Smooth muscle cell (in vitro differentiated cells): ENCODE results near the gene AGFG2. TPM values are rescaled to one million over a fixed set of nuclear protein-coding genes. Genes with fewer than 3 reads are reported as not detected.
"Not testable (repeated sequence)": the region's sequence is repeated elsewhere in the genome, so short reads cannot be mapped to it uniquely, and the experiment has no call there.

ENCODE experiments used
- DNase-seq: peaks from one replicate; lab custom pipeline; 2025; ENCODE audit not compliant: unreplicated experiment; lab: John Stamatoyannopoulos, UW
- H2AFZ ChIP-seq: fragments of 200-600 bp; sonication (generic); 2 replicates; pipeline ENCODE4 v1.6.0; 2016; ENCODE audit warnings: antibody characterized with exemption, low read depth, mild to moderate bottlenecking
- H3F3A ChIP-seq: fragments of 200-600 bp; sonication (generic); 2 replicates; pipeline ENCODE4 v1.6.0; 2017; ENCODE audit warnings: antibody characterized with exemption, low read depth
- H3K27ac ChIP-seq: fragments of 200-600 bp; sonication (generic); 2 replicates; pipeline ENCODE4 v1.5.1; 2016; ENCODE audit warnings: low read depth, mild to moderate bottlenecking
- H3K27me3 ChIP-seq: fragments of 200-600 bp; sonication (generic); 2 replicates; pipeline ENCODE4 v1.6.1; 2016; ENCODE audit warnings: low read depth, mild to moderate bottlenecking
- H3K36me3 ChIP-seq: fragments of 200-600 bp; sonication (generic); 2 replicates; pipeline ENCODE4 v1.5.1; 2016; ENCODE audit warnings: low read depth
- H3K4me1 ChIP-seq: fragments of 200-600 bp; sonication (generic); 2 replicates; pipeline ENCODE4 v1.5.1; 2016; ENCODE audit warnings: low read depth
- H3K4me2 ChIP-seq: fragments of 200-600 bp; sonication (generic); 2 replicates; pipeline ENCODE4 v1.6.0; 2016; ENCODE audit warnings: mild to moderate bottlenecking
- H3K4me3 ChIP-seq: fragments of 200-600 bp; sonication (generic); 2 replicates; pipeline ENCODE4 v1.5.1; 2016; ENCODE audit warnings: mild to moderate bottlenecking
- H3K79me2 ChIP-seq: fragments of 200-600 bp; sonication (generic); 2 replicates; pipeline ENCODE4 v1.6.0; 2016; ENCODE audit warnings: low read depth, mild to moderate bottlenecking
- H3K9ac ChIP-seq: fragments of 200-600 bp; sonication (generic); 2 replicates; pipeline ENCODE4 v1.6.0; 2016; ENCODE audit warnings: low read depth
- H3K9me3 ChIP-seq: fragments of 200-600 bp; sonication (generic); replicated peaks from 2 replicates; pipeline ENCODE4 v1.5.1; 2016; ENCODE audit warnings: low read depth
- H4K20me1 ChIP-seq: fragments of 200-600 bp; sonication (generic); 2 replicates; pipeline ENCODE4 v1.6.0; 2016; ENCODE audit warnings: low read depth
- WGBS: methylation state at CpG from one replicate; pipeline ENCODE4 v1.1.7; 2016; ENCODE audit warnings: low lambda C conversion rate; 5-methylcytosine and 5-hydroxymethylcytosine counted together
- polyA plus RNA-seq: library from polyadenylated mRNA; unstranded; fragments of >200 nt; fragmentation: Nextera tagmentation; extraction: Ambion mirVana; gene quantifications from 2 replicates; pipeline ENCODE4 v1.2.1, GENCODE V29; 2016
- total RNA-seq: library from RNA; depleted of rRNA; stranded (reverse); fragments of >200 nt; gene quantifications from 2 replicates; pipeline ENCODE4 v1.2.3, GENCODE V29; 2014
- TF ChIP-seq, protein P1 (sequence below): fragments of 200-600 bp; sonication (generic); IDR thresholded peaks from 2 replicates; pipeline ENCODE4 v1.5.1; 2017; ENCODE audit warnings: borderline replicate concordance, mild to moderate bottlenecking, antibody characterized with exemption; ENCODE audit not compliant: insufficient read depth, poor library complexity, severe bottlenecking

AGFG2 gene
- total and polyA plus RNA-seq, 2 experiments from 2014 or later: 2.7 to 8.4 TPM

DNA sequence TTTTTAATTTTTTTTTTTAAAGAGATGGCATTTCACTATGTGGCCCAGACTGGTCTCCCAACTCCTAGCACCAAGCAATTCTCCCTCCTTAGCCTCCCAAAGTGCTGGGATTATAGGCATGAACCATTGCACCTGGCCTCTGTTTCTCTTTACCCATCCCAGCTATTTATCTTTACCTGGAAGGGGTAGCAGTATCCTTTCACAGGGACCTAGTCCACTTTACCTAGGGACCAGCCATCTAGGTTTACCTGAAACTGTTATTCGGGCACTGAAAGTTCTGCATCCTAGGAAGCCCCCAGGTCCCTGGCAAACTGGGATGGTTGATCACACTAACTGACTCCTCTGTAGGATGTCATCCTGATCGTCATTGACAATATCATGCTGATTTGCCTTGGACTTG, 21.7 kb upstream of the AGFG2 start:
- no peak overlapping the region for H3K9ac ChIP-seq
- 90% methylated on average over 2 of the region's 2 CpGs for WGBS
- no peaks in the 10 kb centered on the region for H3K4me1 ChIP-seq
- H3K4me3 ChIP-seq: no peak overlapping the region
- peaks cover 9% of the 10 kb centered on the region for H3F3A ChIP-seq
- no peak overlapping the region for H2AFZ ChIP-seq
- TF ChIP-seq, protein P1, sequence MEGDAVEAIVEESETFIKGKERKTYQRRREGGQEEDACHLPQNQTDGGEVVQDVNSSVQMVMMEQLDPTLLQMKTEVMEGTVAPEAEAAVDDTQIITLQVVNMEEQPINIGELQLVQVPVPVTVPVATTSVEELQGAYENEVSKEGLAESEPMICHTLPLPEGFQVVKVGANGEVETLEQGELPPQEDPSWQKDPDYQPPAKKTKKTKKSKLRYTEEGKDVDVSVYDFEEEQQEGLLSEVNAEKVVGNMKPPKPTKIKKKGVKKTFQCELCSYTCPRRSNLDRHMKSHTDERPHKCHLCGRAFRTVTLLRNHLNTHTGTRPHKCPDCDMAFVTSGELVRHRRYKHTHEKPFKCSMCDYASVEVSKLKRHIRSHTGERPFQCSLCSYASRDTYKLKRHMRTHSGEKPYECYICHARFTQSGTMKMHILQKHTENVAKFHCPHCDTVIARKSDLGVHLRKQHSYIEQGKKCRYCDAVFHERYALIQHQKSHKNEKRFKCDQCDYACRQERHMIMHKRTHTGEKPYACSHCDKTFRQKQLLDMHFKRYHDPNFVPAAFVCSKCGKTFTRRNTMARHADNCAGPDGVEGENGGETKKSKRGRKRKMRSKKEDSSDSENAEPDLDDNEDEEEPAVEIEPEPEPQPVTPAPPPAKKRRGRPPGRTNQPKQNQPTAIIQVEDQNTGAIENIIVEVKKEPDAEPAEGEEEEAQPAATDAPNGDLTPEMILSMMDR: no peak
- no peaks in the 10 kb centered on the region for H3K9me3 ChIP-seq
- H3K4me2 ChIP-seq: no peak overlapping the region
- H3K27me3 ChIP-seq: no peaks in the 10 kb centered on the region
- no peak overlapping the region for H3K27ac ChIP-seq
- H4K20me1 ChIP-seq: no peaks in the 10 kb centered on the region
- DNase-seq: no peak
- H3K79me2 ChIP-seq: no peaks in the 10 kb centered on the region
- H3K36me3 ChIP-seq: no peaks in the 10 kb centered on the region

DNA sequence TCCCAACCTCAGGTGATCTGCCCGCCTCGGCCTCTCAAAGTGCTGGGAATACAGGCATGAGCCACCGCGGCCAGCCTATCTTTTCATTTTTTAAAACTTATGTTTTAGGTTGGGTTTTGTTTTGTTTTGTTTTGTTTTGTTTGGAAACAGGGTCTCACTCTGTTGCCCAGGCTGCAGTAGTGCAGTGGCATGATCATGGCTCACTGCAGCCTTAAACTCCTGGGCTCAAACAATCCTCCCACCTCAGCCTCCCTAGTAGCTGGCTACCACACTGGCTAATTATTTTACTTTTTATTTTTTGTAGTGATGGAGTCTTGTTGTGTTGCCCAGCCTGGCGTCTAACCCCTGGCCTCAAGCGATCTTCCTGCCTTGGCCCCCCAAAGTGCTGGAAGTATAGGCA, 19.4 kb upstream of the AGFG2 start:
- Histone ChIP-seq H3K36me3 (no peaks in the 10 kb centered on the region), H3K79me2 (no peaks in the 10 kb centered on the region), H2AFZ (no peak overlapping the region), H4K20me1 (no peaks in the 10 kb centered on the region), H3K9me3 (no peaks in the 10 kb centered on the region), H3K9ac (no peak overlapping the region), H3K4me3 (no peak overlapping the region), H3F3A (peaks cover 9% of the 10 kb centered on the region), H3K27ac (no peak overlapping the region), H3K4me2 (no peak overlapping the region), H3K4me1 (no peaks in the 10 kb centered on the region), H3K27me3 (no peaks in the 10 kb centered on the region)
- no peak for DNase-seq
- 94% methylated on average over 6 of the region's 6 CpGs for WGBS
- TF ChIP-seq, protein P1: no peak

DNA sequence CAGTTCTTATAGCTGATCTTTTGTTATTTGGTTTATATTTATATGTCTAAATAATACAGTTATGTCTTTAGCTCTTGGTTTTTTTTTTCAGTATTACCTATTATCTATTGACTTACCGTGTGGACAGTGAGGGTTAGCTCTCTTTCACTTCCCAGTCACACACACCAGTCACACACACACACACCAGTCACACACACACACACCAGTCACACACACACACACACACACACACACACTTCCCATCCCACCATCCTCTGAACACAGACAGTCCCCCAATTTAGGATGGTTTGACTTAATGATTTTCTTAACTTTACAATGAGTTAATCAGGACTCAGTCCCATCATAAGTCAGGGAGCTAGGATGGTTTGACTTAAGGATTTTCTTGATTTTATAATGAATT, 18.9 kb upstream of the AGFG2 start:
- Histone ChIP-seq H3F3A (peaks cover 9% of the 10 kb centered on the region), H4K20me1 (no peaks in the 10 kb centered on the region), H3K36me3 (no peaks in the 10 kb centered on the region), H3K4me3 (no peak overlapping the region), H3K4me1 (no peaks in the 10 kb centered on the region), H3K27ac (no peak overlapping the region), H3K27me3 (no peaks in the 10 kb centered on the region), H3K9me3 (no peaks in the 10 kb centered on the region), H2AFZ (no peak overlapping the region), H3K4me2 (no peak overlapping the region), H3K9ac (no peak overlapping the region), H3K79me2 (no peaks in the 10 kb centered on the region)
- TF ChIP-seq, protein P1: no peak
- WGBS: 33% methylated on average over 1 of the region's 1 CpG
- DNase-seq: no peak

DNA sequence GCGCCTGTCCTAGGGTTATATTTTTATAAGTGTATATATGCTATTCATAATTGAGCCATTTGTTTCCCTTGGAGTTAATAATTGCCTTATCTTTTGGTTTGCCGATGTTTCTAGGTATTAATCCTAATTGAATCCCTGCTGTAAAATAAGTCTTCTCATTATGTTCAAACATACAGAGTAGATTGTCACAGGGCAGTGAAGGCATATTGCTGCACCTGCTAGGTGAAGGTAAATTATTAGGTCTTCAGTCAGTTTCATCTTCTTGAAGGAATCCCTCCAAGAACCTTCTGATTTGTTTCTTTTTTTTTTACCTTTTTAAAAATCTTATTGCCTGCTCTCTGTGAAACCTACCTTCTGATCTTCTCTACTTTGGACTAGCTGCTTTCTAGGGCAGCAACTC, 17.9 kb upstream of the AGFG2 start:
- no peak overlapping the region for H3K27ac ChIP-seq
- H2AFZ ChIP-seq: no peak overlapping the region
- no peaks in the 10 kb centered on the region for H3K36me3 ChIP-seq
- H3K79me2 ChIP-seq: no peaks in the 10 kb centered on the region
- H3K4me1 ChIP-seq: no peaks in the 10 kb centered on the region
- no peak overlapping the region for H3K4me3 ChIP-seq
- no peaks in the 10 kb centered on the region for H3K27me3 ChIP-seq
- no peaks in the 10 kb centered on the region for H4K20me1 ChIP-seq
- no peak overlapping the region for H3K9ac ChIP-seq
- peaks cover 4% of the 10 kb centered on the region for H3F3A ChIP-seq
- no peak overlapping the region for H3K4me2 ChIP-seq
- no peaks in the 10 kb centered on the region for H3K9me3 ChIP-seq
- 89% methylated on average over 2 of the region's 2 CpGs for WGBS
- TF ChIP-seq, protein P1: no peak
- DNase-seq: no peak

DNA sequence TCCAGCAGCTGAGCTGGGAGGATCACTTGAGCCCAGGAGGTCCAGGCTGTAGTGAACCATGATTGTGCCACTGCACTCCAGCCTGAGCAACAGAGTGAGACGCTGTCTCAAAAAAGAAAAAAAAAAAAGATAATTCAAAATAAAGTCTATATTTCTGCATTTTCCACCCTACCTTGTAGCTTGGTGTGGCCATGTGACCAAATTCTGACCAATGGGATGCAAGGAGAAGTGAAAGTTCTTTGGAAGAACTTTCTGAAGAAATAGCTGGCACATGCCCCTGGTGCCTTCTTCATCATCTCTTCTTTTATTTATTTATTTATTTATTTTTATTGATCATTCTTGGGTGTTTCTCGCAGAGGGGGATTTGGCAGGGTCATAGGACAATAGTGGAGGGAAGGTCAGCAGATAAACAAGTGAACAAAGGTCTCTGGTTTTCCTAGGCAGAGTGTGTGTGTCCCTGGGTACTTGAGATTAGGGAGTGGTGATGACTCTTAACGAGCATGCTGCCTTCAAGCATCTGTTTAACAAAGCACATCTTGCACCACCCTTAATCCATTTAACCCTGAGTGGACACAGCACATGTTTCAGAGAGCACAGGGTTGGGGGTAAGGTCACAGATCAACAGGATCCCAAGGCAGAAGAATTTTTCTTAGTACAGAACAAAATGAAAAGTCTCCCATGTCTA, 17.0 kb upstream of the AGFG2 start:
- not testable (repeated sequence) for H3K9ac ChIP-seq, DNase-seq, H3K79me2 ChIP-seq, H3F3A ChIP-seq, H3K4me1 ChIP-seq, H3K4me3 ChIP-seq, H3K36me3 ChIP-seq, H3K27me3 ChIP-seq, H3K27ac ChIP-seq, H3K9me3 ChIP-seq, H4K20me1 ChIP-seq, H2AFZ ChIP-seq, H3K4me2 ChIP-seq
- WGBS: 96% methylated on average over 2 of the region's 3 CpGs

DNA sequence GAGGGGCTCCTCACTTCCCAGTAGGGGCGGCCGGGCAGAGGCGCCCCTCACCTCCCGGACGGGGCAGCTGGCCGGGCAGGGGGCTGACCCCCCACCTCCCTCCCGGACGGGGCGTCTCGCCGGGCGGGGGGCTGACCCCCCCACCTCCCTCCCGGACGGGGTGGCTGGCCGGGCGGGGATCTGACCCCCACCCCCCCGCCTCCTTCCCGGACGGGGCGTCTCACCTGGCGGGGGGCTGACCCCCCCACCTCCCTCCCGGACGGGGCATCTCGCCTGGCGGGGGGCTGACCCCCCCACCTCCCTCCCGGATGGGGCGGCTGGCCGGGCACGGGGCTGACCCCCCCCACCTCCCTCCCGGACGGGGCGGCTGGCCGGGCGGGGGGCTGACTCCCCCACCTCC, 15.8 kb upstream of the AGFG2 start:
- not testable (repeated sequence) for H3K4me3 ChIP-seq, H3K4me2 ChIP-seq, H4K20me1 ChIP-seq, H3K79me2 ChIP-seq, H2AFZ ChIP-seq, H3K27ac ChIP-seq, H3F3A ChIP-seq, H3K4me1 ChIP-seq, H3K27me3 ChIP-seq, DNase-seq, H3K9ac ChIP-seq, H3K36me3 ChIP-seq, H3K9me3 ChIP-seq
- WGBS: no CpG with 5 or more reads among the region's 34 CpGs
